Gastroesophageal sphincter (tissue), 4 donors: Measurements from ENCODE around the gene AKAP13. TPM values are rescaled to one million over a fixed set of nuclear protein-coding genes. Genes with fewer than 3 reads are reported as not detected.
A peak's percentile ranks its signal among the peaks of the same experiment; 100 is the strongest.

Experiments used
- ATAC-seq: fragments of 150-250 bp; one replicate; pipeline ENCODE4 v1.9.1; 2016; ENCODE audit warnings: mild to moderate bottlenecking, moderate library complexity
- H3K27ac ChIP-seq, 4 donors: fragments of 200-600 bp; sonication (generic) in 3 of 4; 1 replicate in 3 of 4; 2 replicates in 1 of 4; pipeline ENCODE4 v1.5.1; 2016 to 2019
- H3K27me3 ChIP-seq: fragments of 200-600 bp; sonication (generic); one replicate; pipeline ENCODE4 v1.5.1; 2019
- H3K36me3 ChIP-seq, 2 donors: fragments of 200-600 bp; sonication (generic); one replicate each; pipeline ENCODE4 v1.5.1; 2019; ENCODE audit warnings: control low read depth in 1 of 2
- H3K4me1 ChIP-seq, 3 donors: fragments of 200-600 bp; sonication (generic); 1 replicate in 2 of 3; 2 replicates in 1 of 3; pipeline ENCODE4 v1.5.1; 2016 to 2019; ENCODE audit warnings: control low read depth in 2 of 3
- H3K4me3 ChIP-seq, 2 donors: fragments of 200-600 bp; sonication (generic); one replicate each; pipeline ENCODE4 v1.5.1; 2019; ENCODE audit warnings: mild to moderate bottlenecking in 1 of 2, moderate library complexity in 1 of 2
- H3K9me3 ChIP-seq, 3 donors: fragments of 200-600 bp; sonication (generic); one replicate each; pipeline ENCODE4 v1.5.1; 2017 to 2019; ENCODE audit warnings: control low read depth in 2 of 3
- CTCF ChIP-seq, 4 experiments: fragments of 200-600 bp in 2 of 4; fragments of 450-650 bp in 2 of 4; sonication (generic) in 1 of 4; IDR thresholded peaks; one replicate each; pipeline ENCODE4 v1.5.1; 2017 to 2019; ENCODE audit warnings: antibody characterized with exemption in 4 of 4, mild to moderate bottlenecking in 2 of 4, moderate library complexity in 2 of 4
- EP300 ChIP-seq: sonication (generic); formaldehyde crosslinking; IDR thresholded peaks from one replicate; pipeline ENCODE4 v1.6.1; 2017; ENCODE audit warnings: antibody characterized with exemption, mild to moderate bottlenecking
- POLR2A ChIP-seq, 2 donors: fragments of 450-650 bp; IDR thresholded peaks; one replicate each; pipeline ENCODE4 v1.6.1; 2017; ENCODE audit warnings: antibody characterized with exemption in 2 of 2, mild to moderate bottlenecking in 2 of 2, moderate library complexity in 1 of 2
- POLR2AphosphoS5 ChIP-seq: sonication (generic); formaldehyde crosslinking; IDR thresholded peaks from one replicate; pipeline ENCODE4 v1.6.1; 2017; ENCODE audit warnings: antibody characterized with exemption
- WGBS, 2 donors: methylation state at CpG; one replicate each; pipeline ENCODE4 v1.1.5; 2018; ENCODE audit warnings: low coverage in 1 of 2; 5-methylcytosine and 5-hydroxymethylcytosine counted together
- total RNA-seq, 4 donors: library from RNA; depleted of rRNA; stranded (reverse); fragments of >200 nt; gene quantifications; one replicate each; pipeline ENCODE4 v1.1.0, GENCODE V29; 2016

The AKAP13 gene
- total RNA-seq, 4 donors from 2014 or later, result 196 to 252 (median 215) TPM

- no peaks in the 10 kb centered on the region for H3K9me3 ChIP-seq
- TF ChIP-seq EP300 (no peak), POLR2AphosphoS5 (no peak), CTCF (IDR thresholded peaks at IDR 0.05) (no peak), POLR2A (IDR thresholded peaks at IDR 0.05) (no peak)
- H3K4me3 ChIP-seq, result no peak overlapping the region
- H3K27ac ChIP-seq, result no peak overlapping the region
- peaks cover 0 to 56% (median 24%) of the 10 kb centered on the region in 3 donors for H3K4me1 ChIP-seq
- WGBS, 2 donors, result 100% methylated on average over 2 of the region's 7 CpGs; no CpG with 5 or more reads in 1 of the 2 donors
- no peaks in the 10 kb centered on the region for H3K36me3 ChIP-seq
- no peak for ATAC-seq
- no peaks in the 10 kb centered on the region for H3K27me3 ChIP-seq
Measured at GRCh38 chr15:85789496-85789875, 409.1 kb downstream of the AKAP13 start.

DNA sequence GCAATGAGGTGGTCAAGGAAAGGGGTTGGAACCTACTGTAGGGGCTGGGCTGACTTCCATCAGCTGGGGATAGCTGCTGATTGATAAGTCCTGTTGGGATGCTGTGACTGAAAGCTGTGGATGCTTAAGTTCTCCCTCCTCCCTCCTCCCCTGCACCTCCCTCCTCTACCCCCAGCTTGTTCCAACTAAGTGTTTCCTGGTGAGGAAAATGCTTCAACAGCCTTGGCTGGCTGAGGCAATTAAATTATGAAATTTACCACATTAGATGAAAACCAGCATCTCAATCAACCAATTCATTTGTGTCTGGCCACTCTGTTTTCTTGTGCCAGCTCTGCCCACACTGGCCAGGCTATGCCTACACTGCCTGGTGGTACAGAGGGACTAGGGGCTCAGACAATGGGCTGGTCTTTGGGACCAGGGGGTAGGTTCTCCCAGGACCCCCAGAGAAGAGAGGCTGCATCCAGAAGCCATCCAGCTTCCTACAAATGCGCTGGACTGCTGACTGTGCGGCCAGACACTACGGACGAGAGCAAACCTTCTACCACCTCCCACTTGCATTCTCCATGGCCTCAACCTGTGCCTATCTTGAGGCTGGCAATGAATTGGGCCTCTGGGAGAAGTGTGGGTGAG lies 411.8 kb downstream of the AKAP13 start:
- no peak overlapping the region for H3K4me3 ChIP-seq
- ATAC-seq, result no peak
- no peak for TF ChIP-seq POLR2AphosphoS5
- no peak for TF ChIP-seq CTCF (IDR thresholded peaks at IDR 0.05)
- TF ChIP-seq POLR2A (IDR thresholded peaks at IDR 0.05), result no peak
- no peak for TF ChIP-seq EP300
- H3K36me3 ChIP-seq, result no peaks in the 10 kb centered on the region
- WGBS, 2 donors, result 92% methylated on average over 2 of the region's 4 CpGs; no CpG with 5 or more reads in 1 of the 2 donors
- H3K4me1 ChIP-seq, result peaks cover 0 to 39% (median 12%) of the 10 kb centered on the region in 3 donors
- no peak overlapping the region for H3K27ac ChIP-seq
- no peaks in the 10 kb centered on the region for H3K27me3 ChIP-seq
- H3K9me3 ChIP-seq, result no peaks in the 10 kb centered on the region

DNA sequence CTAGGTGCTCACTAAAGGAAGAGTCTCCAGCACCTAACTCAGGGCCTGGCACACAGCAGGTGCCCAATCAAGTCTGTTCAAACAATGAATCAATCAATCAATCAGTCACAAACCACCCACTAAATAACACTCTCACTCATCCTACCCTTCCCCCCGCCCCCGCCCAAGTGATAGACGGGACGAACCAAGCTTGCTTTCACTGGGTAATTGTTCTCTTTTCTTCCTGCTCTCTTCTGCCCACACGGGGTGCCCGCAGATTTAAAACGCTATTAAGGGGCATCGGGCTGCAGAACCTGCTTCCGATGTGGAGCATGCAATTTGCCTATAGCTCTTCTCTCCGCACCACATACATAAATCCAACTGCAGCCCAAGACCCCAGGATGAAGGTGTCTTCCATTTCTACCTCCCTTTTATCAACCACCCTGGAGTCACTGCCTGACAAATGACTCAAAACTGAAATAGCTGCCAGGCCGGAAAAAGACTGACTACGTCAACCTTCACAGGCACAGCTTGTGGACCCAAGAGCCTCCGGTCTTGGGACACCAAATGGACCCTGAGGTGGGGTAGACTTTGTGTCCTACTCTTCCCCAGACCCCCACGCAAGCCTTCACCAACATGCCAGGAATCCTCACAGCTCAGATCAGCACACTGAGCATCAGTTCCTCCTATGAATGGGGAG lies 412.6 kb downstream of the AKAP13 start:
- WGBS, 2 donors, result 71% methylated on average over 13 of the region's 14 CpGs; no CpG with 5 or more reads in 1 of the 2 donors
- ATAC-seq, result no peak
- Histone ChIP-seq H3K36me3 (no peaks in the 10 kb centered on the region), H3K27ac (peak overlapping the region in 1 of 4 donors; percentile 95), H3K27me3 (no peaks in the 10 kb centered on the region), H3K9me3 (no peaks in the 10 kb centered on the region), H3K4me3 (peak overlapping the region; percentile 59 to 81), H3K4me1 (peaks cover 0 to 39% (median 12%) of the 10 kb centered on the region in 3 donors)
- no peak for TF ChIP-seq CTCF (IDR thresholded peaks at IDR 0.05)
- TF ChIP-seq EP300, result no peak
- TF ChIP-seq POLR2A (IDR thresholded peaks at IDR 0.05), result no peak

- H3K9me3 ChIP-seq, result no peaks in the 10 kb centered on the region
- peak overlapping the region; percentile 59 to 81 for H3K4me3 ChIP-seq
- peaks cover 0 to 35% (median 12%) of the 10 kb centered on the region in 3 donors for H3K4me1 ChIP-seq
- no peaks in the 10 kb centered on the region for H3K36me3 ChIP-seq
- 0% methylated on average over 5 to 27 of the region's 56 CpGs for WGBS, 2 donors
- TF ChIP-seq POLR2AphosphoS5, result no peak
- TF ChIP-seq POLR2A (IDR thresholded peaks at IDR 0.05), result no peak
- no peak for TF ChIP-seq CTCF (IDR thresholded peaks at IDR 0.05)
- no peak for TF ChIP-seq EP300
- H3K27me3 ChIP-seq, result no peaks in the 10 kb centered on the region
- peak; percentile 19 for ATAC-seq
- H3K27ac ChIP-seq, result peak overlapping the region; percentile 39 to 95 (median 93)
Measured at GRCh38 chr15:85793641-85794597, 413.5 kb downstream of the AKAP13 start.
